ENCODE data around the gene PRKD1. TPM values are rescaled to one million over a fixed set of nuclear protein-coding genes. Genes with fewer than 3 reads are reported as not detected.
"Not testable (repeated sequence)": the region's sequence is repeated elsewhere in the genome, so short reads cannot be mapped to it uniquely, and the experiment has no call there.

PRKD1 gene
- total RNA-seq, 1 donor from 2014 or later = 6.7 TPM

DNA sequence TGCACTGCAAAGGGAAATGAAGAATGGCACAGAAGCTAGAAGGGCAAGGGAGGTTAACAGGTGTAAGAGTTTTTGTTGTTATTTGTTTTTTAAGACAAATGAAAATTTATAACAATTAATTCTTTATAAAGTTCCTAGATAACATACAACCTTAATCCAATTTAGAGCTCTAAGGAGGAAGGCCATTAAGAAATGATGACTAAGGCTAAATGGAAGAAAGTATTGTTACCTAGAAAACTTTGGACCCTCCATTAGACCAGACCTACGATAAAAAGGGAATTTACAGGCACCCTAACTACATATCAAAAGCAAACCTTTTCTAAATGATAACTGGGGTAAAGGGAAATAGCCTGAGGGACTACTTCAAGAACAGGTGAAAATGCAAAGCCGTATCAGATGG lies 130.8 kb downstream of the PRKD1 start:
- Mint-ChIP-seq H3K9me3 (no peaks in the 10 kb centered on the region), H3K27me3 (no peaks in the 10 kb centered on the region), H3K4me1 (peaks cover 15% of the 10 kb centered on the region), H3K27ac (no peak overlapping the region), H3K4me3 (no peak overlapping the region), H3K36me3 (ENCODE audit: low read depth) (no peaks in the 10 kb centered on the region)
- ChIA-PET CTCF (no interaction called here), POLR2A (no interaction called here)
- no peak for DNase-seq
- TF ChIP-seq, protein P1, sequence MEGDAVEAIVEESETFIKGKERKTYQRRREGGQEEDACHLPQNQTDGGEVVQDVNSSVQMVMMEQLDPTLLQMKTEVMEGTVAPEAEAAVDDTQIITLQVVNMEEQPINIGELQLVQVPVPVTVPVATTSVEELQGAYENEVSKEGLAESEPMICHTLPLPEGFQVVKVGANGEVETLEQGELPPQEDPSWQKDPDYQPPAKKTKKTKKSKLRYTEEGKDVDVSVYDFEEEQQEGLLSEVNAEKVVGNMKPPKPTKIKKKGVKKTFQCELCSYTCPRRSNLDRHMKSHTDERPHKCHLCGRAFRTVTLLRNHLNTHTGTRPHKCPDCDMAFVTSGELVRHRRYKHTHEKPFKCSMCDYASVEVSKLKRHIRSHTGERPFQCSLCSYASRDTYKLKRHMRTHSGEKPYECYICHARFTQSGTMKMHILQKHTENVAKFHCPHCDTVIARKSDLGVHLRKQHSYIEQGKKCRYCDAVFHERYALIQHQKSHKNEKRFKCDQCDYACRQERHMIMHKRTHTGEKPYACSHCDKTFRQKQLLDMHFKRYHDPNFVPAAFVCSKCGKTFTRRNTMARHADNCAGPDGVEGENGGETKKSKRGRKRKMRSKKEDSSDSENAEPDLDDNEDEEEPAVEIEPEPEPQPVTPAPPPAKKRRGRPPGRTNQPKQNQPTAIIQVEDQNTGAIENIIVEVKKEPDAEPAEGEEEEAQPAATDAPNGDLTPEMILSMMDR (IDR thresholded peaks at IDR 0.05) = no peak
- no peak for ATAC-seq (ENCODE audit: low read depth)
- intact Hi-C loops (cut with micrococcal nuclease) = loop anchor here (5.0 kb wide), 2 partner anchors 210 to 475 kb away; no protein-coding TSS in a partner anchor

DNA sequence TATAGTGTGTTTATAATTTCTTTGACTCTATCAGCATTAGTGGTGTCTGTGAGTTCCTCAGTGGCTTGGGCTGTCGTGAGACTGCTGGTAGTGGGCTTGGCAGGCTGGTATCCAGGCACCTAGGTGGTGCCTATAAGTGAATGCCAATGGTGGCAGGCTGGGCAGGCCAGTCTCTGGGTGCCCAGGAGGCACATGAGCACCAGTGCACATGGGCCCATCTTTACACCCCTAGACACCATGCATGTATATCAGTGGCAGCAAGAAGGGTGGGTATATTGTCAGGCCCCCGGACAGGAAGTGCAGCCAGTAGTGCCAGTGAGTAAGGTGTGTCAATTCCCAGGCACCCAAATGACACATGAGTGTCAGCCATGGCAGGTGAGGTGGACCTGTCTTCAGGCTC lies 138.2 kb downstream of the PRKD1 start:
- Mint-ChIP-seq H3K27ac (no peak overlapping the region), H3K4me1 (no peaks in the 10 kb centered on the region), H3K36me3 (ENCODE audit: low read depth) (no peaks in the 10 kb centered on the region), H3K9me3 (peaks cover 2% of the 10 kb centered on the region), H3K4me3 (no peak overlapping the region), H3K27me3 (no peaks in the 10 kb centered on the region)
- ChIA-PET POLR2A (no interaction called here), CTCF (no interaction called here)
- TF ChIP-seq, protein P1 (IDR thresholded peaks at IDR 0.05) = no peak
- no peak for ATAC-seq (ENCODE audit: low read depth)
- DNase-seq = no peak
- intact Hi-C loops (cut with micrococcal nuclease) = no loop called here

DNA sequence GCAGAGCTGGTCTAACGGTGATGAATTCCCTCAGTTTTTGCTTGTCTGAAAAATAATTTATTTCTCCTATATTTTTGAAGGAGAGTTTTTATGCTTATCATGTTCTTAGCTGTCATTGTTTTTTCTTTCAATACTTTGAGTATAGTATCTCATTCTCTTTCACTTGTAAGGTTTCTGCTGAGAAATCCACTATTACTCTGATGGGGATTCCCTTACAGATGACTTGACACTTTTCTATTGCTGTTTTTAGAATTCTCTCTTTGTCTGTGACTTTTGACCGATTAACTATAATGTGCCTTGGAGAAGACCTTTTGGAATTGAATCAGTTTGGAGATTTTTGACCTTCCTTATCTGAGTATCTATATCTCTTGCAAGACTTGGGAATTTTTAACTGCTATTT lies 139.6 kb downstream of the PRKD1 start:
- ChIA-PET CTCF (no interaction called here), POLR2A (no interaction called here)
- H3K4me1 Mint-ChIP-seq = no peaks in the 10 kb centered on the region
- ATAC-seq (ENCODE audit: low read depth) (no peak), DNase-seq (no peak)
- no peak overlapping the region for H3K27ac Mint-ChIP-seq
- intact Hi-C loops (cut with micrococcal nuclease) = no loop called here
- peaks cover 2% of the 10 kb centered on the region for H3K9me3 Mint-ChIP-seq
- TF ChIP-seq, protein P1 (IDR thresholded peaks at IDR 0.05) = no peak
- H3K27me3 Mint-ChIP-seq = no peaks in the 10 kb centered on the region
- H3K36me3 Mint-ChIP-seq (ENCODE audit: low read depth) = no peaks in the 10 kb centered on the region
- H3K4me3 Mint-ChIP-seq = no peak overlapping the region

DNA sequence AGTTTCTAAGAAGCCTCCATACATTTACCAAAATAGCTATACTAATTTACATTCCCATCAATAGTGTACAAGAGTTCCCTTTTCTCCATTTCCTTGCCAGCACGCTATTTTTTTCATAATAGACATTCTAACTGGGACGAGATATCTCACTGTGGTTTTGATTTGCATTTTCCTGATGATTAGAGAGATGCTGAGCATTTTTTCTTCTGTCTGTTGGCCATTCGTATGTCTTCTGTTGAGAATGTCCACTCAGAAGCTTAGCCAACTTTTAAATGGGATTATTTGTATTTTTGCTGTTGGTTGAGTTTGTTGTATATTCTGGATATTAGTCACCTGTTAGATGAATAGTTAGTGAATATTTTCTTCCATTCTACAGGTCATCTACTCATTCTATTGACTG lies 144.1 kb downstream of the PRKD1 start:
- DNase-seq (no peak), ATAC-seq (ENCODE audit: low read depth) (no peak)
- intact Hi-C loops (cut with micrococcal nuclease) = no loop called here
- Mint-ChIP-seq H3K9me3 (peaks cover 7% of the 10 kb centered on the region), H3K4me1 (no peaks in the 10 kb centered on the region), H3K27ac (no peak overlapping the region), H3K27me3 (no peaks in the 10 kb centered on the region), H3K36me3 (ENCODE audit: low read depth) (no peaks in the 10 kb centered on the region), H3K4me3 (no peak overlapping the region)
- POLR2A ChIA-PET = no interaction called here
- CTCF ChIA-PET = no interaction called here
- TF ChIP-seq, protein P1 (IDR thresholded peaks at IDR 0.05) = no peak

DNA sequence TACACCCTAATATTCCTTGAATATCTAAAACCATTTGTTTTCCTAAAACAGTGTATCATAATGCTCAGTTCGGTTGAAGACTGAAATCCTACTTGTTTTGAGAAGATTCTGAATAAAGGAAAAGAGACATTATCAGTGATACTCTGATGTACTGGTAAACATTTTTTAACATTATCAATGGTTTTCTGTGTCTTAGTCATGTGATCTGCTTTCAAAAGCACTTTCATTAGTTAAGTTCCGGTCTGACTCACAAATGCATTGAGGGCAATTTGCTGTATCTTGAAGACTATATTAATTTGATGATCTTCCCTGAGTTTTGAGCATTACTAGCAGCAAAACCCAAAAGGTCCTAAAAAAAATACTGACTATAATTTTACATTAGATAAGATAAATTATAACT lies 145.6 kb downstream of the PRKD1 start:
- no peak for DNase-seq
- ChIA-PET CTCF (no interaction called here), POLR2A (no interaction called here)
- no peak overlapping the region for H3K27ac Mint-ChIP-seq
- TF ChIP-seq, protein P1 (IDR thresholded peaks at IDR 0.05) = no peak
- no peak for ATAC-seq (ENCODE audit: low read depth)
- H3K36me3 Mint-ChIP-seq (ENCODE audit: low read depth) = no peaks in the 10 kb centered on the region
- H3K4me1 Mint-ChIP-seq = no peaks in the 10 kb centered on the region
- peaks cover 10% of the 10 kb centered on the region for H3K9me3 Mint-ChIP-seq
- intact Hi-C loops (cut with micrococcal nuclease) = no loop called here
- H3K27me3 Mint-ChIP-seq = no peaks in the 10 kb centered on the region
- H3K4me3 Mint-ChIP-seq = no peak overlapping the region

DNA sequence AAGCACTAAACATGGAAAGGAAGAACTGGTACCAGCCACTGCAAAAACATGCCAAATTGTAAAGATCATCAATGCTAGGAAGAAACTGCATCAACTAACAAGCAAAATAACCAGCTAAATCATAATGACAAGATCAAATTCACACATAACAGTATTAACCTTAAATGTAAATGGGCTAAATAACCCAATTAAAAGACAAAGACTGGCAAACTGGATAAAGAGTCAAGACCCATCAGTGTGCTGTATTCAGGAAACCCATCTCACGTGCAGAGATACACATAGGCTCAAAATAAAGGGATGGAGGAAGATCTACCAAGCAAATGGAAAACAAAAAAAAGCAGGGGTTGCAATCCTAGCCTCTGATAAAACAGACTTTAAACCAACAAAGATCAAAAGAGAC lies 150.5 kb downstream of the PRKD1 start:
- CTCF ChIA-PET; DNase-seq; ATAC-seq (ENCODE audit: low read depth); H3K4me3 Mint-ChIP-seq; H3K9me3 Mint-ChIP-seq; POLR2A ChIA-PET; H3K36me3 Mint-ChIP-seq (ENCODE audit: low read depth); intact Hi-C loops (cut with micrococcal nuclease); H3K27ac Mint-ChIP-seq; H3K27me3 Mint-ChIP-seq; H3K4me1 Mint-ChIP-seq: not testable (repeated sequence)

Measured in activated B cell treated with CpG ODN at 0.5 μM for 24 hours (primary cell).